ENCODE measurements around the gene CYP24A1.

CYP24A1 gene

GRCh38 chr20:54118220-54119001 lies 55.4 kb downstream of the CYP24A1 start:
- no peak for TF ChIP-seq GATA3 (IDR thresholded peaks at IDR 0.05; ENCODE audit: low read depth, low read length)
- no peak for TF ChIP-seq GATA2 (IDR thresholded peaks at IDR 0.05; ENCODE audit: low read depth, low read length)

GRCh38 chr20:54116550-54117235 lies 57.1 kb downstream of the CYP24A1 start:
- TF ChIP-seq GATA3 (IDR thresholded peaks at IDR 0.05; ENCODE audit: low read depth, low read length) (no peak), GATA2 (IDR thresholded peaks at IDR 0.05; ENCODE audit: low read depth, low read length) (no peak)

DNA sequence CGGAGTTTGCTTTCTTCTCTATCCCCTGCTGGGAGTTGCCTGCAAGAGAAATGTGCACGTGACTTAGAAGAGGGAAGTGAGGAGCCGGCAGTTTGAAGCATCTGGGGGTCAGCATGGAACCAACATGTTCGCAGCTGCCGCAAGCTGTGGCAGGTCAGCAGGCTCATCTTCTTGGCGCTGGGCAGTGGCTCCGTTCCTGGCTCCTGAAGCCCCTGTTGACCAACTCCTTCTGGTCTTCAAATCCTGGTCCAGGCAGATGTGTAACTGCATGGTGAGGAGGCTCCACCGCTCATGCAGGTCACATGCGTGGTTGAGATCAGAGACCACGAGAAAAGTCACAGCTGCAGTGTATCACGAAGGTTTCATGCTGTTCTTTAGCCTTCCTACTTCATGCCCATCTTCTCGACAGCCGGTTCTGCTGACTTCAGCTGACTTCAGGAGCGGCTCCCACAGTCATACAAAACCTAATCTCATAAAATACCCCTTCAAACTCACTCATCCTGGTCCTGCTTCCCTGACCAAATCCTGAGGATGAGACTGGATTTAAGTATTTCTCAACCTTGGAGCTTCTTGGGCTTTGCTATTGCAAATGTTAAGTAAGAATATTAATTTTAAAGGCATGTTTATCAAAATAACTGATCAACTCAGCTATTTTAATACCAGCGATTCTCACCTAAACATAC lies 58.5 kb downstream of the CYP24A1 start:
- TF ChIP-seq GATA2 (IDR thresholded peaks at IDR 0.05; ENCODE audit: low read depth, low read length) = no peak

DNA sequence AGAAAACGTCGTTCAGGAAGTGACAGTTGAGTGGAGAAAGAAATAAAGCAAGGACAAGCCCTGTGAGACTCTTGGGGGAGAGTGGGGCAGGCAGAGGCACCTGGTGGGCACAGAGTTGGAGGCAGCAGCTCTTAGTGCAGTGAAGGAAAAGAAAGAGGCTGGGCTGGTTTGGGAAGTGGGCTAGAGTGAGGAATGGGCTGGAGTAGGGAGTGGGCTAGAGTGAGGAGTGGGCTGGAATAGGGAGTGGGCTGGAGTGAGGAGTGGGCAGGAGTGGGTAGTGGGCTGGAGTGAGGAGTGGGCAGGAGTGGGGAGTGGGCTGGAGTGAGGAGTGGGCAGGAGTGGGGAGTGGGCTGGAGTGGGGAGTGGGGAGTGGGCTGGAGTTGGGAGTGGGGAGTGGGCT lies 59.7 kb downstream of the CYP24A1 start:
- TF ChIP-seq GATA3 (IDR thresholded peaks at IDR 0.05; ENCODE audit: low read depth, low read length) = no peak
- TF ChIP-seq GATA2 (IDR thresholded peaks at IDR 0.05; ENCODE audit: low read depth, low read length) = no peak

- TF ChIP-seq GATA2 (IDR thresholded peaks at IDR 0.05; ENCODE audit: low read depth, low read length) = no peak
- no peak for TF ChIP-seq GATA3 (IDR thresholded peaks at IDR 0.05; ENCODE audit: low read depth, low read length)
These were observed 60.2 kb downstream of the CYP24A1 start for GRCh38 chr20:54113566-54113965.

DNA sequence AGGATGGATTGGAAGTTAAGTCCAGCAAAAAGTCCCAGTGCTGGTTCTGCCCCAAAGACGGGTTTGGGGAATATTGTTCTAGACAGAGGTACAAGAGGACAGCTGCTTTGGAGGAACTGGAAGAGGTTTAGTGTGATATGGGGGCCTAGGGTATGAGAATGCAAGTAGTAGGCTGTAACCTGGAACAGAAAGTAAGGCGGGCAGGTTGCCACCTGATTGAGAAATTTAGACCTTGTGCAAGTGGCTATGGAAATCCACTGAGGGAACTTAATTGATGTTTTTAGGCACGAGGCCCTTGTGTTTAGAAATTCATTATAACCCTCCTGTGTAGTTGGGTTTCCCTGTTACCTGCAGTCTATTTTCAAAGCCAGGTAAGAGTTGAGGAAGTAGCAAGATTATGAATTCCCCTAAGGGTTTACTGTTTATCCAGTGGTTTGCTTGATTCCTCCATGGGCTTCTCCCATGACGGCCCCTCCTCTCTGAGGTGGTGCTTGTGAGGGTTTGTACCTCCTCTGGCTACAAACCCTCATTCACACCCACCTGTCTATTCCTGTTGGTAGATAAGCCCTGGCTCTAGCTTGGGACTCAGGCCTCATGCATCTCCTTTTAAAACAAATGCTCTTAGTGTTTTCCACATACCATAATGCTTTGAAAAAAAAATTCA lies 61.4 kb downstream of the CYP24A1 start:
- TF ChIP-seq GATA3 (IDR thresholded peaks at IDR 0.05; ENCODE audit: low read depth, low read length) (no peak), GATA2 (IDR thresholded peaks at IDR 0.05; ENCODE audit: low read depth, low read length) (no peak)

DNA sequence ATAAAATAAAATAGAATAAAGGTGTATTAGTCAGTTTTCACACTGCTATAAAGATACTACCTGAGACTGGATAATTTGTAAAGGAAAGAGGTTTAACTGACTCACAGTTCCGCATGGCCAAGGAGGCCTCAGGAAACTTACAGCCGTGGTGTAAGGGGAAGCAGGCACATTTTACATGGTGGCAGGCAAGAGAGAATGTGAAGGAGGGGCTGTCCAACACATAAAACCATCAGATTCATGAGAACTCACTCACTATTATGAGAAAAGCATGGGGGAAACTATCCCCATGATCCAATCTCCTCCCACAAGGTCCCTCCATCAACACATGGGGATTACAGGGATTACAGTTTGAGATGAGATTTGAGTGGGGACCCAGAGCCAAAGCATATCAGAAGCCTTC lies 62.3 kb downstream of the CYP24A1 start:
- TF ChIP-seq GATA3 (IDR thresholded peaks at IDR 0.05; ENCODE audit: low read depth, low read length) (no peak), GATA2 (IDR thresholded peaks at IDR 0.05; ENCODE audit: low read depth, low read length) (no peak)

DNA sequence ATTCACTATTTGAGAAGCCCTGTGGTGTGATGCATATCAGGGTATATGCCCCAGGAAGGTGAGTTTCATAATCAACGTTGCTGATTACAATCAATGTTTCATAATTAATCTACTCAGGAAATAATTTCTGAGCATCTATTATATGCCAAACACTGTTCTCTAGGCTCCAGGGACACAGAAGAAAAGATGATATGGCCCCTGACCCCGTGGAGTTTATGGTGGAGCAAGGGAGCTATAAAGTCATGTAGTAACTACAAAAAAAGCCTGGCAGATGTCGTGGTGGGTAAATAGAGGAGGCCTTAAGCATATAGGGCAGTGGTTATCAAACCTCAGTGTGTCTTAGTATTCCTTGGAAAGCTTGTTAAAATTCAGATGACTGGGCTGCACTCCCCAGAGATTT lies 63.3 kb downstream of the CYP24A1 start:
- TF ChIP-seq GATA2 (IDR thresholded peaks at IDR 0.05; ENCODE audit: low read depth, low read length) = no peak

GRCh38 chr20:54110041-54110440 lies 63.7 kb downstream of the CYP24A1 start:
- TF ChIP-seq GATA3 (IDR thresholded peaks at IDR 0.05; ENCODE audit: low read depth, low read length) = no peak
- no peak for TF ChIP-seq GATA2 (IDR thresholded peaks at IDR 0.05; ENCODE audit: low read depth, low read length)

- TF ChIP-seq GATA3 (IDR thresholded peaks at IDR 0.05; ENCODE audit: low read depth, low read length) (no peak), GATA2 (IDR thresholded peaks at IDR 0.05; ENCODE audit: low read depth, low read length) (no peak)
These were observed 65.0 kb downstream of the CYP24A1 start for GRCh38 chr20:54108817-54109216.

GRCh38 chr20:54108326-54108642 lies 65.5 kb downstream of the CYP24A1 start:
- TF ChIP-seq GATA3 (IDR thresholded peaks at IDR 0.05; ENCODE audit: low read depth, low read length) (no peak), GATA2 (IDR thresholded peaks at IDR 0.05; ENCODE audit: low read depth, low read length) (no peak)

DNA sequence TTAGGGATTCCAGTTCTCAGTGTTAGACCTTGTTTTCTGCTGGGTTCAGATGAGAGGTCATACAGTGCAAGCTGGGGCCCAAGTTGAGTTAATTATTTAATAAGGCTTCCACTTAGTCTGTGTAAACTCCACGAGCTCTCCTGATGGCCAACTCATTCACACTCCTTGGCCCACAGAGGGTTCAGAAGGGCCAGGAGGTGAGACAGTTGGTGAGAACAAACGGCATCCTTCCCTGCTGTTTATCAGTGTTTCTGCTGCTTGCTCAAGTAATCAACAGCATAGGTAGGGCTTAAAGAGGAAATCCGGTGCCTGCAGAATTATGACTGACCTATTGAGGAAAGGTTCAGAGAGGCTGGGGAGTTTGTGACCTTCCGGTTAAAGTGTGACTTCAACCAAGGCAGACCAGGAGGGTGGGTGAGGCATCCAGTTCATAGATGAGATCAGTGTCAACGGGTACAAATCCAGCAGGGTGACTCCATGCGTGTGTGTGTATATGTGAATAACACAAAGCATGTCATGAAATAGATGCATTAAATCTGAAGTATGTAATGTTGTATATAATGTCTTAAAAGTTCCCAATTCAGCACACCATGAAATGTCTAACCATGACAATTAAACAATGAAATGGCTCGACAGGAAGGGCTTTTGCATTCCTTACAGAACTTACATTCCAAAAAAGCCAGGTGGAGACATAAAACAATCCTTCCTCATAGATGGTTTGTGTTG lies 66.0 kb downstream of the CYP24A1 start:
- TF ChIP-seq GATA3 (IDR thresholded peaks at IDR 0.05; ENCODE audit: low read depth, low read length) = no peak
- no peak for TF ChIP-seq GATA2 (IDR thresholded peaks at IDR 0.05; ENCODE audit: low read depth, low read length)

- TF ChIP-seq GATA2 (IDR thresholded peaks at IDR 0.05; ENCODE audit: low read depth, low read length) = no peak
- TF ChIP-seq GATA3 (IDR thresholded peaks at IDR 0.05; ENCODE audit: low read depth, low read length) = no peak
These were observed 66.6 kb downstream of the CYP24A1 start for GRCh38 chr20:54107181-54107580.

GRCh38 chr20:54106162-54106561 lies 67.6 kb downstream of the CYP24A1 start:
- TF ChIP-seq GATA3 (IDR thresholded peaks at IDR 0.05; ENCODE audit: low read depth, low read length) (no peak), GATA2 (IDR thresholded peaks at IDR 0.05; ENCODE audit: low read depth, low read length) (no peak)
